ENCODE results near the gene TUBGCP3.

Gene TUBGCP3

DNA sequence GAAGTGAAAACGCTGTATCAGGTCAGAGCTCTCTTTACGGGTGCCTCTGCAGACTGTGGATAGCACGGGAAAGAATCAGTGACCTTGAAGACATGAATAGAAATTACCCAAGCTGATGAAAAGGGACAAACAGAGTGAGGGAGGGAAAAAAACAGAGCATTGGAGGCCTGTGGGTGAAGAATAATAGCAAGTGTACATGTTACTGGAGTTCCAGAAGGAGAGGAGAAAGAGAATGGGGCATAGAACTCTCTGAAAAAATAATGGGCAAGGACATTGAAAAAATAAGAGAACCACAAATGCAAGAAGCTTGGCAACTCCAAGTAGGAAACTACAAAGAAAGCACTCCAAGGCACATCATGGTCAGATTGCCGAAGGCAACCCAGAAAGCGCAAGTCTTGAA is 125.5 kb downstream of the TUBGCP3 start:
- TF ChIP-seq, protein P1, sequence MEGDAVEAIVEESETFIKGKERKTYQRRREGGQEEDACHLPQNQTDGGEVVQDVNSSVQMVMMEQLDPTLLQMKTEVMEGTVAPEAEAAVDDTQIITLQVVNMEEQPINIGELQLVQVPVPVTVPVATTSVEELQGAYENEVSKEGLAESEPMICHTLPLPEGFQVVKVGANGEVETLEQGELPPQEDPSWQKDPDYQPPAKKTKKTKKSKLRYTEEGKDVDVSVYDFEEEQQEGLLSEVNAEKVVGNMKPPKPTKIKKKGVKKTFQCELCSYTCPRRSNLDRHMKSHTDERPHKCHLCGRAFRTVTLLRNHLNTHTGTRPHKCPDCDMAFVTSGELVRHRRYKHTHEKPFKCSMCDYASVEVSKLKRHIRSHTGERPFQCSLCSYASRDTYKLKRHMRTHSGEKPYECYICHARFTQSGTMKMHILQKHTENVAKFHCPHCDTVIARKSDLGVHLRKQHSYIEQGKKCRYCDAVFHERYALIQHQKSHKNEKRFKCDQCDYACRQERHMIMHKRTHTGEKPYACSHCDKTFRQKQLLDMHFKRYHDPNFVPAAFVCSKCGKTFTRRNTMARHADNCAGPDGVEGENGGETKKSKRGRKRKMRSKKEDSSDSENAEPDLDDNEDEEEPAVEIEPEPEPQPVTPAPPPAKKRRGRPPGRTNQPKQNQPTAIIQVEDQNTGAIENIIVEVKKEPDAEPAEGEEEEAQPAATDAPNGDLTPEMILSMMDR (IDR thresholded peaks at IDR 0.05; ENCODE audit: low read length, missing control alignments), result no peak
- no peak for DNase-seq (ENCODE audit: low read depth)
- no peak overlapping the region for H3K4me3 ChIP-seq (replicated peaks; ENCODE audit: low read depth, low read length)

GRCh38 chr13:112457485-112457884 is 130.5 kb downstream of the TUBGCP3 start:
- no peak for DNase-seq (ENCODE audit: low read depth)
- TF ChIP-seq, protein P1 (IDR thresholded peaks at IDR 0.05; ENCODE audit: low read length, missing control alignments), result no peak
- no peak overlapping the region for H3K4me3 ChIP-seq (replicated peaks; ENCODE audit: low read depth, low read length)

DNA sequence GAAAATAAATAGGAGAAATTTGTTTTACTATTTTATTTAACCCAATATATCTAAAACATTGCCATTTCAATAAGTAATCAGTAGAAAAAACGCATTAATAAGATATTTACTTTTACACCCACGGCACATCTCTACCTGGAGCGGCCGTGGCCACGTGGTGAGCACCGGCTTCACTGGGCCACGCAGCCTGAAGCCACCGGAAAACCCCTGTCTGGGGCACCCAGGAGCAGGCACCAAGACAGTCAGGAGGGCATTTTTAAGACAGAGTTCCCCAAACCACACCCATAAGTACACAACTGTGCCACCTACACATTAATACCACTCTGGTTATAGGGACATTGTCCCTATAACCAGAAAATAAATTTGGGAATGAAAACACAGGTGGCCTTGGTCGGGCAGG is 130.9 kb downstream of the TUBGCP3 start:
- DNase-seq (ENCODE audit: low read depth), result no peak
- H3K4me3 ChIP-seq (replicated peaks; ENCODE audit: low read depth, low read length), result no peak overlapping the region
- TF ChIP-seq, protein P1 (IDR thresholded peaks at IDR 0.05; ENCODE audit: low read length, missing control alignments), result no peak

DNA sequence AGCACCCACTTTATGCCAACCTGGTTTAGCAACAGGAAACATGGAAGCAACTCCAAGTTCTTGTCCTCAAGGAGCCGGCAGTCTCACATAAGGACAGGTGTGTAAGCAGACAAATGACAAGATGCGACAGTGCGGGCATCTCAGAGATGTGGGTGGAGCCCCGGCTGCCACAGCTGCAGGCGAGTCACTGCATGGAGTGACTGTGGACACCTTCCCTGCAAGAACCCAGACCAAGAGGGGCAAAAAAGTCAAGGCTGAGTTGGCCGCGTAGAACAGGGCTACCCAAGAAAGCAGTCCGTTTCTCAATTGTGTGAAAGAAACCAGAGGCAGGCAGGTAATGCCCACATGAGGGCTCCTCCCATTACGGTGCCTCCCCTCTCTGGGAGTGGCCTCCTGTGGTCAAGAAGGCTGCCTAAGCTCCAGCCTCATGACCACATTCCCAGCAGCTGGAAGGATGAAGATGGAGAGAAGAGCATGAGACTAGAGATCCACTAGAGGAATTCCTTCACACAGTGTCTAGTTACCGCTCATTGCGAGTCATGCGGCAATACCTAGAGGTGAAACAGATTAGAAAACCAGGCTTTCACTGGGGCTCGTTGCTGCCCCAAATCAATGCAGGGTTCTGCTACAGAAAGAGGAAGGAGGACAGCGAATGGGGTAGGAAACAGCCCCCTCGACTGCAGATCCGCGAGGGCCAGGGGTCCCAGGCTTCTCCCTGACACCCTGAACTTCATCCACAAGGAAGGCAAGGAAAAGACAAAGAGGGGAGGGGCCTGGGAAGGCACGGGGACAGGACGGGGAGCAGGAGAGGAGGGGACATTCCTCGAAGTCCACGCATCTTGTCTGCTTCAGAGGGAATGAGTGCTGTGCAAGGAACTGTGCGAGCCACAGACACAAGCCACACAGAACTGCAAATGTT is 131.6 kb downstream of the TUBGCP3 start:
- TF ChIP-seq, protein P1 (IDR thresholded peaks at IDR 0.05; ENCODE audit: low read length, missing control alignments), result no peak
- H3K4me3 ChIP-seq (replicated peaks; ENCODE audit: low read depth, low read length), result no peak overlapping the region
- no peak for DNase-seq (ENCODE audit: low read depth)

DNA sequence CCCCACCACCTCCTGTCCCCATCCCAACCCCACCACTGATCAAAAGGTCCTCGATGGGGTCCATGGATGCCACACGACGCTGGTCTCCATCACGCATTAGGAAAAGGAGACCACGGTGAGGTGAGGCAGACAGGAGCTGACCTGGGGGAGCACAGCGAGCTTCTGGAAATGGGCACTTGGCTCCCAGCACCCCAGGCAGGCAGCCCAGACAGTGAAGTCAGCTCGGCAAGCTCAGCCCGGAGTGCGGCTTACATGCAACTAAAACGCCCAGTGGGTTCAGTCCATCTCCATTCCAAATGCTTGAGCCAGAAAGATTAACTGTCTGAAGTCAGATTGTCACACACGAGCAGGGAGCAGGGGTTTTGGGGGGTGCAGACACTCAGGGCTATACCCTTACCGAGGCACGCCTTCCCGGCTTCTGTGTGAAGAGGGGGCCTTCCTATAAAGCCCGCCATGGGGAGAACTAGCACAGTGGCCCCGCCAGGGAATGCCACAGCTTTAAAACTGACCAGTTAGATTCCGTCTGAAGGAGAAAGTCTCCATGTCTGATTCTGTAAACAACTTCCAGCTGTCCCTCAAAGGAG is 132.4 kb downstream of the TUBGCP3 start:
- TF ChIP-seq, protein P1 (IDR thresholded peaks at IDR 0.05; ENCODE audit: low read length, missing control alignments), result no peak
- H3K4me3 ChIP-seq (replicated peaks; ENCODE audit: low read depth, low read length), result no peak overlapping the region
- DNase-seq (ENCODE audit: low read depth), result no peak

DNA sequence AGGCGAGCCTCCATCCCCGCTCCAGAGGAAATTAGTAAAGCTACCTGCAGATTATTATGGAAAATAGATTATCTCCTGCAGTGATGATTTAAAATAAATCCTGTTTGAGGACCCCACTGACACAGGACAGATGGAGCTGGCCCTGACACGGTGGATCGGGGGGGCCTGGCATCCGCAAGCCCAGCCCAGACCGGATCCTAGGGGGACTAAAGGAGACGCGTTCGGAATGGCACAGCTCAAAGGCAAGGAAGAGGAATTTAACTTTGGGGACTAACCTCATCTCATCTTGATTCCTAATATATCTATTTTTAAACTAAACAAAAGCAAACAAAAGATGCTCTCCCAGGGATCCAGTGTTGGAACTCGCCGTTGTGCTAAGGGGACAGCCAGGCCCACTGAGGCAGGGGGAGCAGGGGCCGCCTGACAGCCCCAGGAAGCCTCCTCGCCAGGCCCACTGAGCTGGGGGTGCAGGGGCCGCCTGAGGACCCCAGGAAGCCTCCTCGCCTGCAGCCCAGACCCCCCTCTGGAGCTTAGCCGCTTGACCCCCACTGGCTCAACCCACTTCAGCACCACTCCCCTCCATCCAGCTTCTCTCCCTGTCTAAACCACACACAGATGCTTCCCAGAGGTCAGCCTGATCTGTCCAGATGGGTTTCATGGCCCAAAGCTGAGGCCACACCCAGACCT is 133.2 kb downstream of the TUBGCP3 start:
- TF ChIP-seq, protein P1 (IDR thresholded peaks at IDR 0.05; ENCODE audit: low read length, missing control alignments), result no peak
- no peak for DNase-seq (ENCODE audit: low read depth)
- no peak overlapping the region for H3K4me3 ChIP-seq (replicated peaks; ENCODE audit: low read depth, low read length)
